NCI-H2227 (cell line): ENCODE measurements around the gene MAGEA6.
"Not testable (repeated sequence)": the region's sequence is repeated elsewhere in the genome, so short reads cannot be mapped to it uniquely, and the experiment has no call there.

Experiments used
- DNase-seq: peaks from one replicate; lab custom pipeline; 2025; ENCODE audit not compliant: unreplicated experiment; lab: John Stamatoyannopoulos, UW

MAGEA6 gene

GRCh38 chrX:152769549-152770289 is at the start of gene MAGEA6:
TSS of gene MAGEA6 (minus strand) at chrX:152769689. CDS start at chrX:152767650, 2,039 bp downstream.
- not testable (repeated sequence) for DNase-seq

- DNase-seq = no peak
These were observed 49.8 kb upstream of the MAGEA6 start for GRCh38 chrX:152819266-152819665.

GRCh38 chrX:152818356-152818755 is 48.9 kb upstream of the MAGEA6 start:
- no peak for DNase-seq

- peak; percentile 47 for DNase-seq
These were observed 47.7 kb upstream of the MAGEA6 start for GRCh38 chrX:152817078-152817764.

- DNase-seq = no peak
These were observed 44.6 kb upstream of the MAGEA6 start for GRCh38 chrX:152814048-152814447.

GRCh38 chrX:152813206-152813605 is 43.7 kb upstream of the MAGEA6 start:
- DNase-seq = no peak

- peak; percentile 70 for DNase-seq
These were observed 40.9 kb upstream of the MAGEA6 start for GRCh38 chrX:152810403-152810802.

- no peak for DNase-seq
These were observed 36.5 kb upstream of the MAGEA6 start for GRCh38 chrX:152806035-152806434.

GRCh38 chrX:152798945-152799344 is 29.5 kb upstream of the MAGEA6 start:
- peak; percentile 24 for DNase-seq

- not testable (repeated sequence) for DNase-seq
These were observed 17.6 kb upstream of the MAGEA6 start for GRCh38 chrX:152787062-152787461.

GRCh38 chrX:152766562-152766961 is 2.9 kb downstream of the MAGEA6 start:
- not testable (repeated sequence) for DNase-seq

GRCh38 chrX:152761582-152761981 is 7.9 kb downstream of the MAGEA6 start:
- not testable (repeated sequence) for DNase-seq

GRCh38 chrX:152759544-152759943 is 9.9 kb downstream of the MAGEA6 start:
- not testable (repeated sequence) for DNase-seq

GRCh38 chrX:152758918-152759317 is 10.6 kb downstream of the MAGEA6 start, which contains the start of gene CSAG3:
TSS of gene CSAG3 (plus strand) at chrX:152759218.
- not testable (repeated sequence) for DNase-seq

- DNase-seq = not testable (repeated sequence)
These were observed 14.6 kb downstream of the MAGEA6 start for GRCh38 chrX:152754871-152755270.

GRCh38 chrX:152753686-152754650 is 15.5 kb downstream of the MAGEA6 start, which contains the start of gene MAGEA2:
TSS of gene MAGEA2 (minus strand) at chrX:152753842. CDS start at chrX:152751363, 2,479 bp downstream.
- DNase-seq = not testable (repeated sequence)

GRCh38 chrX:152738560-152738959 is 30.9 kb downstream of the MAGEA6 start:
- DNase-seq = no peak

- DNase-seq = not testable (repeated sequence)
These were observed 33.0 kb downstream of the MAGEA6 start for GRCh38 chrX:152736528-152736927.

GRCh38 chrX:152735860-152736511 is 33.5 kb downstream of the MAGEA6 start:
- DNase-seq = no peak

GRCh38 chrX:152735101-152735500 is 34.4 kb downstream of the MAGEA6 start:
- no peak for DNase-seq
